GM12878 (cell line): ENCODE results near the gene PLXNA4. TPM values are rescaled to one million over a fixed set of nuclear protein-coding genes. Genes with fewer than 3 reads are reported as not detected.

Experiments used
- ATAC-seq: fragments of 200-7000 bp; cut with Tn5 transposase; 3 replicates; pipeline ENCODE4 v1.9.1; 2020; ENCODE audit warnings: mild to moderate bottlenecking, moderate library complexity
- BruUV-seq: library from RNA; stranded (reverse); fragments of 400-500 nt; replicated peaks from 2 replicates; lab custom pipeline; 2021; lab: Mats Ljungman, UMichigan
- CTCF ChIA-PET: fragments of 300-600 bp; sonication (Branson Sonifier 250); formaldehyde crosslinking; extraction: SDS; loops from one replicate; lab custom pipeline; 2021; ENCODE audit warnings: inconsistent platforms; lab: Yijun Ruan, JAX
- POLR2A ChIA-PET: fragments of 350-600 bp; formaldehyde crosslinking; extraction: SDS; loops from one replicate; lab custom pipeline; 2021; ENCODE audit warnings: inconsistent platforms; lab: Charles Lee
- RAD21 ChIA-PET: fragments of 300-600 bp; sonication (Branson Sonifier 250); formaldehyde crosslinking; loops from one replicate; lab custom pipeline; 2023; ENCODE audit warnings: antibody characterized with exemption; ENCODE audit not compliant: unreplicated experiment; lab: Charles Lee
- SMC1A ChIA-PET: fragments of 300-600 bp; sonication (Branson Sonifier 250); formaldehyde crosslinking; loops from one replicate; lab custom pipeline; 2023; ENCODE audit not compliant: unreplicated experiment, uncharacterized antibody; lab: Charles Lee
- DNase-seq: peaks from one replicate; pipeline ENCODE4 v3.0.0-alpha.2; 2011; ENCODE audit warnings: low read depth, low spot score
- FAIRE-seq: peaks from 3 replicates; lab custom pipeline; 2011; peaks lifted over from hg19 to GRCh38; lab: Jason Lieb, UNC
- H2AFZ ChIP-seq: 2 replicates; pipeline ENCODE4 v1.6.0; 2011; ENCODE audit warnings: low read depth, low read length, control low read depth; ENCODE audit not compliant: control insufficient read depth
- H3K27ac ChIP-seq: 2 replicates; pipeline ENCODE4 v1.5.1; 2011; ENCODE audit warnings: control low read depth; ENCODE audit not compliant: control insufficient read depth, insufficient read depth
- H3K27me3 ChIP-seq, 2 experiments: replicated peaks in 1 of 2; 2 replicates each; pipeline versions ENCODE4 v1.6.0 to v1.6.1; 2011; ENCODE audit warnings: low read length in 1 of 2; ENCODE audit not compliant: control insufficient read depth in 2 of 2, insufficient read depth in 2 of 2
- H3K36me3 ChIP-seq, 2 experiments: 2 replicates each; pipeline ENCODE4 v1.5.1; 2011; ENCODE audit warnings: low read length in 1 of 2; ENCODE audit not compliant: control insufficient read depth in 2 of 2, insufficient read depth in 2 of 2
- H3K4me1 ChIP-seq: 2 replicates; pipeline ENCODE4 v1.6.1; 2011; ENCODE audit warnings: mild to moderate bottlenecking, low read length, moderate library complexity, mixed read lengths; ENCODE audit not compliant: control insufficient read depth, insufficient read depth
- H3K4me2 ChIP-seq: 2 replicates; pipeline ENCODE4 v1.6.0; 2011; ENCODE audit warnings: control low read depth; ENCODE audit not compliant: control insufficient read depth, insufficient read depth
- H3K4me3 ChIP-seq: fragments of 200-600 bp; sonication (generic); 2 replicates; pipeline ENCODE4 v1.5.1; 2016
- H3K79me2 ChIP-seq: 2 replicates; pipeline ENCODE4 v1.6.0; 2011; ENCODE audit warnings: low read length; ENCODE audit not compliant: control insufficient read depth, insufficient read depth
- H3K9ac ChIP-seq: 2 replicates; pipeline ENCODE4 v1.8.0; 2011; ENCODE audit warnings: low read length, control low read depth, mixed read lengths; ENCODE audit not compliant: control insufficient read depth, insufficient read depth
- H3K9me3 ChIP-seq: replicated peaks from 3 replicates; pipeline ENCODE4 v1.5.1; 2011; ENCODE audit warnings: mild to moderate bottlenecking, low read length; ENCODE audit not compliant: control insufficient read depth, insufficient read depth
- H4K20me1 ChIP-seq: 2 replicates; pipeline ENCODE4 v1.6.0; 2011; ENCODE audit not compliant: control insufficient read depth, insufficient read depth
- BRCA1 ChIP-seq: IDR thresholded peaks from 2 replicates; pipeline ENCODE4 v1.6.1; 2011; ENCODE audit warnings: low read depth, low read length, improper control_type of control experiment
- ESRRA ChIP-seq: IDR thresholded peaks from 2 replicates; pipeline ENCODE4 v1.6.1; 2012; ENCODE audit warnings: mild to moderate bottlenecking, low read length, improper control_type of control experiment
- HDAC2 ChIP-seq: fragments of 200-600 bp; sonication (generic); IDR thresholded peaks from 2 replicates; pipeline ENCODE4 v1.6.1; 2017
- IRF4 ChIP-seq: IDR thresholded peaks from 2 replicates; pipeline ENCODE4 v1.6.1; 2011; ENCODE audit warnings: low read depth, low read length
- NBN ChIP-seq: fragments of 450-650 bp; IDR thresholded peaks from 2 replicates; pipeline ENCODE4 v1.6.1; 2016
- PAX5 ChIP-seq: IDR thresholded peaks from 2 replicates; pipeline ENCODE4 v1.6.1; 2011; ENCODE audit warnings: low read depth, low read length, borderline replicate concordance
- RUNX3 ChIP-seq: IDR thresholded peaks from 2 replicates; pipeline ENCODE4 v1.6.1; 2012; ENCODE audit warnings: low read length, inconsistent platforms
- SMAD5 ChIP-seq: IDR thresholded peaks from 2 replicates; pipeline ENCODE4 v1.6.1; 2016; ENCODE audit warnings: antibody characterized with exemption, low read depth
- SMC3 ChIP-seq: IDR thresholded peaks from 2 replicates; pipeline ENCODE4 v1.6.1; 2011; ENCODE audit warnings: low read length, improper control_type of control experiment, borderline replicate concordance
- USF2 ChIP-seq: IDR thresholded peaks from 2 replicates; pipeline ENCODE4 v1.6.1; 2011; ENCODE audit warnings: low read depth, low read length, improper control_type of control experiment, borderline replicate concordance
- YY1 ChIP-seq: IDR thresholded peaks from 2 replicates; pipeline ENCODE4 v1.6.1; 2011; ENCODE audit warnings: low read depth, mild to moderate bottlenecking, low read length
- ZNF217 ChIP-seq: fragments of 450-650 bp; IDR thresholded peaks from 2 replicates; pipeline ENCODE4 v1.6.1; 2017; ENCODE audit warnings: antibody characterized with exemption, mild to moderate bottlenecking
- WGBS: methylation state at CpG from one replicate; pipeline ENCODE4 v1.1.6; 2016; ENCODE audit warnings: low lambda C conversion rate; ENCODE audit not compliant: insufficient replicate concordance, insufficient coverage; ENCODE audit errors: missing lambda C conversion rate; 5-methylcytosine and 5-hydroxymethylcytosine counted together
- in situ Hi-C: fragments of 300-500 bp; cut with MboI; formaldehyde crosslinking; loops from 9 replicates; pipeline ENCODE4 v1.14.3; 2018; ENCODE audit warnings: mixed read lengths
- intact Hi-C: fragments of 100-400 bp; cut with micrococcal nuclease; formaldehyde crosslinking; loops from one replicate; pipeline ENCODE4 v1.14.2; 2022; ENCODE audit not compliant: unreplicated experiment
- polyA plus RNA-seq, 11 experiments: library from polyadenylated mRNA; depleted of rRNA in 4 of 11; unstranded in 6 of 11; stranded (reverse) in 5 of 11; fragments of >200 nt; fragmentation: Nextera tagmentation in 4 of 11; fragmentation: Illumina TruSeq in 1 of 11; extraction: Ambion mirVana in 4 of 11; extraction: Trizol in 1 of 11; gene quantifications; 1 replicate in 1 of 11; 2 replicates in 10 of 11; pipeline versions ENCODE4 v1.2.1 to v1.2.3, GENCODE V29; 2011 to 2016; ENCODE audit warnings: inconsistent platforms in 2 of 11, missing spikeins in 2 of 11, low read depth in 1 of 11
- total RNA-seq, 4 experiments: library from RNA; depleted of rRNA in 3 of 4; stranded (reverse); fragments of >200 nt in 3 of 4; fragmentation: Illumina TruSeq in 1 of 4; extraction: Trizol in 1 of 4; gene quantifications; 2 replicates each; pipeline versions ENCODE4 v1.2.1 to v1.2.3, GENCODE V29; 2013 to 2021
- TF ChIP-seq, protein P1 (sequence below): fragments of 450-650 bp; IDR thresholded peaks from 2 replicates; pipeline ENCODE4 v1.6.1; 2017; ENCODE audit warnings: mild to moderate bottlenecking, moderate library complexity

PLXNA4 gene
- total and polyA plus RNA-seq, 10 of the 15 experiments (the other 5 are each of a cell fraction or from before 2014, with no cell fraction given), result 0.03 TPM; not detected in 9

GRCh38 chr7:132581431-132581830 lies 5.2 kb upstream of the PLXNA4 start:
- CTCF ChIA-PET, result interaction anchor here (0.7 to 2.1 kb wide), 21 partner anchors 8 to 891 kb away, joined by 3 to 41 read pairs (median 4); no protein-coding TSS in a partner anchor
- BruUV-seq, result no TSS peak
- no peak for DNase-seq
- Histone ChIP-seq H3K27me3 (peaks cover 2 to 9% of the 10 kb centered on the region in 2 experiments; a peak in 3 of 4 replicates), H4K20me1 (no peaks in the 10 kb centered on the region), H3K4me1 (no peaks in the 10 kb centered on the region), H3K9me3 (no peaks in the 10 kb centered on the region), H3K4me3 (no peak overlapping the region), H3K36me3 (no peaks in the 10 kb centered on the region), H2AFZ (no peak overlapping the region), H3K9ac (no peak overlapping the region), H3K4me2 (no peak overlapping the region), H3K79me2 (no peaks in the 10 kb centered on the region), H3K27ac (no peak overlapping the region)
- WGBS, result 28% methylated on average over 4 of the region's 4 CpGs
- TF ChIP-seq USF2, result no peak
- no peak for TF ChIP-seq IRF4
- TF ChIP-seq NBN, result no peak
- ATAC-seq, result no peak
- no peak for FAIRE-seq
- SMC1A ChIA-PET, result interaction anchor here (1.0 to 1.4 kb wide), 2 partner anchors 272 to 722 kb away, joined by 3 read pairs; no protein-coding TSS in a partner anchor
- RAD21 ChIA-PET, result interaction anchor here (1.4 to 1.6 kb wide), 2 partner anchors 763 to 892 kb away, joined by 4 to 16 read pairs; no protein-coding TSS in a partner anchor
- POLR2A ChIA-PET, result no interaction called here
- intact Hi-C loops (loop anchor here (2.0 to 10.0 kb wide), 2 partner anchors 637 to 893 kb away; no protein-coding TSS in a partner anchor), in situ Hi-C loops (no loop called here)

- Histone ChIP-seq H3K27me3 (peaks cover 6 to 9% of the 10 kb centered on the region in 2 experiments), H3K4me3 (no peak overlapping the region), H3K9ac (no peak overlapping the region), H3K4me1 (no peaks in the 10 kb centered on the region), H4K20me1 (no peaks in the 10 kb centered on the region), H3K36me3 (no peaks in the 10 kb centered on the region), H3K9me3 (no peaks in the 10 kb centered on the region), H3K4me2 (no peak overlapping the region), H3K79me2 (no peaks in the 10 kb centered on the region), H2AFZ (no peak overlapping the region), H3K27ac (no peak overlapping the region)
- in situ Hi-C loops (no loop called here), intact Hi-C loops (loop anchor here (1.0 to 10.0 kb wide), 3 partner anchors 262 to 892 kb away; no protein-coding TSS in a partner anchor)
- RAD21 ChIA-PET, result interaction anchor here (0.9 to 1.6 kb wide), 6 partner anchors 262 to 891 kb away, joined by 4 to 16 read pairs (median 8); no protein-coding TSS in a partner anchor
- FAIRE-seq, result peak; percentile 81
- peak; percentile 97 for ATAC-seq
- SMC1A ChIA-PET, result interaction anchor here (0.6 to 1.5 kb wide), 14 partner anchors 12 to 892 kb away, joined by 3 to 8 read pairs (median 4); no protein-coding TSS in a partner anchor
- WGBS, result 17% methylated on average over 4 of the region's 4 CpGs
- no TSS peak for BruUV-seq
- peak; percentile 7 for DNase-seq
- CTCF ChIA-PET, result interaction anchor here (0.6 to 2.1 kb wide), 40 partner anchors 9 to 1097 kb away, joined by 3 to 41 read pairs (median 4); no protein-coding TSS in a partner anchor
- POLR2A ChIA-PET, result no interaction called here
- TF ChIP-seq ZNF217, result no peak
- TF ChIP-seq BRCA1, result no peak
- peak; percentile 74 for TF ChIP-seq RUNX3
- TF ChIP-seq, protein P1, sequence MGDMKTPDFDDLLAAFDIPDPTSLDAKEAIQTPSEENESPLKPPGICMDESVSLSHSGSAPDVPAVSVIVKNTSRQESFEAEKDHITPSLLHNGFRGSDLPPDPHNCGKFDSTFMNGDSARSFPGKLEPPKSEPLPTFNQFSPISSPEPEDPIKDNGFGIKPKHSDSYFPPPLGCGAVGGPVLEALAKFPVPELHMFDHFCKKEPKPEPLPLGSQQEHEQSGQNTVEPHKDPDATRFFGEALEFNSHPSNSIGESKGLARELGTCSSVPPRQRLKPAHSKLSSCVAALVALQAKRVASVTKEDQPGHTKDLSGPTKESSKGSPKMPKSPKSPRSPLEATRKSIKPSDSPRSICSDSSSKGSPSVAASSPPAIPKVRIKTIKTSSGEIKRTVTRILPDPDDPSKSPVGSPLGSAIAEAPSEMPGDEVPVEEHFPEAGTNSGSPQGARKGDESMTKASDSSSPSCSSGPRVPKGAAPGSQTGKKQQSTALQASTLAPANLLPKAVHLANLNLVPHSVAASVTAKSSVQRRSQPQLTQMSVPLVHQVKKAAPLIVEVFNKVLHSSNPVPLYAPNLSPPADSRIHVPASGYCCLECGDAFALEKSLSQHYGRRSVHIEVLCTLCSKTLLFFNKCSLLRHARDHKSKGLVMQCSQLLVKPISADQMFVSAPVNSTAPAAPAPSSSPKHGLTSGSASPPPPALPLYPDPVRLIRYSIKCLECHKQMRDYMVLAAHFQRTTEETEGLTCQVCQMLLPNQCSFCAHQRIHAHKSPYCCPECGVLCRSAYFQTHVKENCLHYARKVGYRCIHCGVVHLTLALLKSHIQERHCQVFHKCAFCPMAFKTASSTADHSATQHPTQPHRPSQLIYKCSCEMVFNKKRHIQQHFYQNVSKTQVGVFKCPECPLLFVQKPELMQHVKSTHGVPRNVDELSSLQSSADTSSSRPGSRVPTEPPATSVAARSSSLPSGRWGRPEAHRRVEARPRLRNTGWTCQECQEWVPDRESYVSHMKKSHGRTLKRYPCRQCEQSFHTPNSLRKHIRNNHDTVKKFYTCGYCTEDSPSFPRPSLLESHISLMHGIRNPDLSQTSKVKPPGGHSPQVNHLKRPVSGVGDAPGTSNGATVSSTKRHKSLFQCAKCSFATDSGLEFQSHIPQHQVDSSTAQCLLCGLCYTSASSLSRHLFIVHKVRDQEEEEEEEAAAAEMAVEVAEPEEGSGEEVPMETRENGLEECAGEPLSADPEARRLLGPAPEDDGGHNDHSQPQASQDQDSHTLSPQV, result no peak
- no peak for TF ChIP-seq HDAC2
- 0 out of 2 replicates have a peak, but pooled peaks have one; percentile 33 for TF ChIP-seq YY1
- no peak for TF ChIP-seq ESRRA
- TF ChIP-seq SMC3, result peak; percentile 80
- no peak for TF ChIP-seq SMAD5
- TF ChIP-seq PAX5, result no peak
These were observed 4.5 kb upstream of the PLXNA4 start for GRCh38 chr7:132580717-132581285.
